Liver (tissue), 9 donors: ENCODE measurements around the gene PWWP2B. TPM values are rescaled to one million over a fixed set of nuclear protein-coding genes. Genes with fewer than 3 reads are reported as not detected.

ENCODE experiments used
- DNase-seq: peaks from one replicate; pipeline ENCODE4 v3.0.0-alpha.2; 2017; ENCODE audit warnings: low spot score
- H3K27ac ChIP-seq, 2 donors: one replicate each; pipeline ENCODE4 v1.7.0; 2013; ENCODE audit warnings: inconsistent platforms in 2 of 2, low read length in 2 of 2, control low read depth in 1 of 2, low read depth in 1 of 2, mild to moderate bottlenecking in 1 of 2
- H3K27me3 ChIP-seq, 4 donors: one replicate each; pipeline versions ENCODE4 v1.6.1 to v1.7.0; 2013; ENCODE audit warnings: low read length in 3 of 4, inconsistent platforms in 1 of 4, mild to moderate bottlenecking in 1 of 4, moderate library complexity in 1 of 4; ENCODE audit not compliant: control insufficient read depth in 4 of 4, insufficient read depth in 4 of 4
- H3K36me3 ChIP-seq, 4 donors: one replicate each; pipeline versions ENCODE4 v1.6.1 to v1.7.0; 2013; ENCODE audit warnings: low read length in 3 of 4, mild to moderate bottlenecking in 3 of 4, low read depth in 1 of 4, moderate library complexity in 1 of 4; ENCODE audit not compliant: control insufficient read depth in 4 of 4, insufficient read depth in 3 of 4
- H3K4me1 ChIP-seq, 4 donors: one replicate each; pipeline versions ENCODE4 v1.6.1 to v1.7.0; 2013; ENCODE audit warnings: low read length in 3 of 4, mild to moderate bottlenecking in 3 of 4, moderate library complexity in 1 of 4; ENCODE audit not compliant: control insufficient read depth in 4 of 4, insufficient read depth in 4 of 4
- H3K4me3 ChIP-seq, 3 donors: one replicate each; pipeline versions ENCODE4 v1.6.1 to v1.7.0; 2013; ENCODE audit warnings: low read length in 3 of 3, control low read depth in 1 of 3, low read depth in 1 of 3, mild to moderate bottlenecking in 1 of 3
- H3K9ac ChIP-seq, 2 donors: one replicate each; pipeline ENCODE4 v1.7.0; 2013; ENCODE audit warnings: low read length in 2 of 2, mild to moderate bottlenecking in 2 of 2, moderate library complexity in 2 of 2, control low read depth in 1 of 2, low read depth in 1 of 2
- H3K9me3 ChIP-seq, 4 donors: one replicate each; pipeline versions ENCODE4 v1.6.1 to v1.7.0; 2013; ENCODE audit warnings: low read length in 3 of 4; ENCODE audit not compliant: control insufficient read depth in 4 of 4
- EGR1 ChIP-seq, 2 donors: IDR thresholded peaks; 2 replicates each; pipeline ENCODE4 v1.6.1; 2016 to 2018; ENCODE audit warnings: antibody characterized with exemption in 2 of 2, low read depth in 2 of 2
- FOXA1 ChIP-seq: IDR thresholded peaks from 2 replicates; pipeline ENCODE4 v1.6.1; 2016; ENCODE audit warnings: antibody characterized with exemption
- FOXA2 ChIP-seq: IDR thresholded peaks from 2 replicates; pipeline ENCODE4 v1.6.1; 2016; ENCODE audit warnings: antibody characterized with exemption
- GABPA ChIP-seq, 2 donors: IDR thresholded peaks in 1 of 2; conservative IDR thresholded peaks in 1 of 2; 2 replicates each; pipeline ENCODE4 v1.6.1; 2016; ENCODE audit warnings: antibody characterized with exemption in 2 of 2, mild to moderate bottlenecking in 1 of 2, moderate library complexity in 1 of 2
- HNF4A ChIP-seq, 2 donors: conservative IDR thresholded peaks; 2 replicates each; pipeline ENCODE4 v1.6.1; 2016; ENCODE audit warnings: antibody characterized with exemption in 2 of 2, mild to moderate bottlenecking in 2 of 2
- HNF4G ChIP-seq: IDR thresholded peaks from 2 replicates; pipeline ENCODE4 v1.6.1; 2016; ENCODE audit warnings: antibody characterized with exemption
- NR2F2 ChIP-seq: IDR thresholded peaks from 2 replicates; pipeline ENCODE4 v1.6.1; 2016; ENCODE audit warnings: antibody characterized with exemption
- RAD21 ChIP-seq, 2 donors: IDR thresholded peaks; 2 replicates each; pipeline ENCODE4 v1.6.1; 2016; ENCODE audit warnings: antibody characterized with exemption in 2 of 2, mild to moderate bottlenecking in 2 of 2
- RXRA ChIP-seq, 2 donors: IDR thresholded peaks; 2 replicates each; pipeline ENCODE4 v1.6.1; 2017 to 2018; ENCODE audit warnings: antibody characterized with exemption in 2 of 2, mild to moderate bottlenecking in 1 of 2
- SP1 ChIP-seq: IDR thresholded peaks from 2 replicates; pipeline ENCODE4 v1.6.1; 2018; ENCODE audit warnings: antibody characterized with exemption, mild to moderate bottlenecking
- TAF1 ChIP-seq: conservative IDR thresholded peaks from 2 replicates; pipeline ENCODE4 v1.6.1; 2016; ENCODE audit warnings: antibody characterized with exemption, mild to moderate bottlenecking
- YY1 ChIP-seq: IDR thresholded peaks from 2 replicates; pipeline ENCODE4 v1.6.1; 2016; ENCODE audit warnings: antibody characterized with exemption, mild to moderate bottlenecking
- WGBS: extraction: QIAGEN DNeasy Blood & Tissue Kit; methylation state at CpG from one replicate; pipeline ENCODE4 v1.1.7; 2013; 5-methylcytosine and 5-hydroxymethylcytosine counted together
- polyA plus RNA-seq, 2 donors: library from polyadenylated mRNA; stranded (reverse) in 1 of 2; unstranded in 1 of 2; fragments of 200-250 nt in 1 of 2; fragments of >200 nt in 1 of 2; fragmentation: Nextera tagmentation in 1 of 2; extraction: Ambion mirVana in 1 of 2; gene quantifications; one replicate each; pipeline versions ENCODE4 v1.2.1 to v1.2.3, GENCODE V29; 2013 to 2015
- total RNA-seq, 2 donors: library from RNA; depleted of rRNA; stranded (reverse); fragments of >200 nt; gene quantifications; one replicate each; pipeline ENCODE4 v1.2.3, GENCODE V29; 2014
- TF ChIP-seq, protein P1 (sequence below): IDR thresholded peaks from 2 replicates; pipeline ENCODE4 v1.6.1; 2016; ENCODE audit warnings: antibody characterized with exemption
- TF ChIP-seq, protein P2 (sequence below): IDR thresholded peaks from 2 replicates; pipeline ENCODE4 v1.6.1; 2016; ENCODE audit warnings: antibody characterized with exemption, mild to moderate bottlenecking
- TF ChIP-seq, protein P3 (sequence below): IDR thresholded peaks from 2 replicates; pipeline ENCODE4 v1.6.1; 2016; ENCODE audit warnings: antibody characterized with exemption
- donor health status: healthy.
- donor health status: healthy.
- donor health status: healthy.
- donor health status: healthy.
- donor health status: healthy.

The PWWP2B gene
- total and polyA plus RNA-seq, 4 donors = 0.75 to 4.2 (median 3.6) TPM

DNA sequence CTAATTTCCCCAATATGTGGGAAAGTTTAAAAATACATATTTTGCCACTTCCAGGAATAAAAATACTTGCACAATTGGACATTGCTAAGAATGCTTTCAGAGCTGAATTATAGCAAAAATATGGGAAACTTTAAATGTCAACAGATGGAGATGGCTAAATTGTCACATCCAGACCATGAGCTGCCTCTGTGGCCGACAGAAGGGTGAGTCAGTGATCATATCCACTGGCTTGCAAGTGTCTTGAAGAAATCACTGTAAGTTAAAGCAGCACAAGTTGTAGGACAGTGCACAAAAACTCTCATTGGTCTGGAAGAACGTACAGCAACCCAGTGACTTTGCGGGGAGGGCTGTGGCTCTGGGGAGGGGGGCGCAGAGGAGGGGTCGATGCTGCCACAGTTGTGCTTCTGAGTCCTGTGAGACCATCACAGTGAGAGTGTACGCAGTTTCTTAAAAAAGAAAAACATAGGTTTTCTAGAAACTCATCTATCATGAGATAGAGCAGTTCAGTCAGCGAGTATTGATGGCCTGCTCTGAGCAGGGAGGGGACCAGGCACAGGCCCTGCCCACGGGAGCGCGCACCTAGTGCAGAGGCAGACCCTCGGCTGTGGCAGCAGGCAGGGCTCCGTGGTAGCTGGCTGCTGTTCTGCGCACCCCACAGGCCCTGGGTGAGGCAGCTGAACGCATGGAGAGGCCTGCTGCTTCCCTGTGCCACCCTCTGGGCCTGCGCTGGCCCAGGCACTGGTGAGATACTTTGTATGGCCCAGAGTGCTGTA is 39.5 kb upstream of the PWWP2B start:
- H3K36me3 ChIP-seq = peaks cover 0 to 3% (median 0%) of the 10 kb centered on the region in 4 donors
- WGBS = 96% methylated on average over 15 of the region's 15 CpGs
- no peak for DNase-seq

DNA sequence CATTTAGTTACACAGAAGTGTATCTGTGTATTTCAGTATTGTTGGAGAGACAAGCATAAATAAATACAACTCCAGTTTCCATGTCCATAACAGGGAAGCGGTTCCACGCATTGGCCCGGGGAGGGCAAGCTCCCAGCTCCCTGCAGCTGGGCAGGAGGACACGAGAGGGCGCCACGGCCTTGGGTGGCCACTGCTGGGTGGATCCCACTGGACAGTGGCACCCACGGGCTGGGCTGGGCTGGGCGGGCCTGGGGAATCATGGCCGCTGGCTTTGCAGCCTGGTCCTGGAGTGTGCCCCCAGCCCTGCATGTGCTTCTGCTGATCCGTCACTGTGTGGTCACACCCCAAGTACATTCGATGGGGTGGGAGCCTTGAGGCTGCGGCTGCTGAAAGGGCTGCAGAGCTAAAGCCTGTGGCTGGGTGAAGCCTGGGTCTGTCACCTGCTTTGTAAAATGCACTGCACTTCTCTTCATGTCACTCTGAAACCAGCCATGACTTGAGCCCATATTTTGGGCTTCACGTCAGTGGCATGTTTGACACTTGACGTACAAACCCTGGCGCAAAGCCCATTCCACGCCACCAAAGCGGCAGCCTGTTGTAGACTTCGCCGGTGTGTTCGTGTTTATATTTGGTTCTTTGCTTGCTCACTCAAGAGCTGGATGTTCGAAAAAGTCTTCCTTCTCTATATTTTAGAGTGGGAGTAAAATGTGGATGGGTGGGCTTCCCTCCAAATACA is 37.5 kb upstream of the PWWP2B start:
- Histone ChIP-seq H3K4me1 (no peaks in the 10 kb centered on the region), H3K9me3 (no peaks in the 10 kb centered on the region), H3K27ac (no peak overlapping the region), H3K9ac (no peak overlapping the region), H3K27me3 (no peaks in the 10 kb centered on the region), H3K36me3 (peaks cover 0 to 4% (median under 1%) of the 10 kb centered on the region in 4 donors), H3K4me3 (no peak overlapping the region)
- 88% methylated on average over 21 of the region's 21 CpGs for WGBS
- TF ChIP-seq FOXA1 = no peak
- TF ChIP-seq RAD21 (IDR thresholded peaks at IDR 0.05) = no peak
- TF ChIP-seq TAF1 = no peak
- TF ChIP-seq HNF4G = no peak
- TF ChIP-seq, protein P1, sequence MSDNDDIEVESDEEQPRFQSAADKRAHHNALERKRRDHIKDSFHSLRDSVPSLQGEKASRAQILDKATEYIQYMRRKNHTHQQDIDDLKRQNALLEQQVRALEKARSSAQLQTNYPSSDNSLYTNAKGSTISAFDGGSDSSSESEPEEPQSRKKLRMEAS = no peak
- TF ChIP-seq EGR1 (IDR thresholded peaks at IDR 0.05; ENCODE audit: low read depth in 2 of 2) = no peak
- TF ChIP-seq HNF4A (conservative IDR thresholded peaks at IDR 0.05) = no peak
- TF ChIP-seq, protein P2, sequence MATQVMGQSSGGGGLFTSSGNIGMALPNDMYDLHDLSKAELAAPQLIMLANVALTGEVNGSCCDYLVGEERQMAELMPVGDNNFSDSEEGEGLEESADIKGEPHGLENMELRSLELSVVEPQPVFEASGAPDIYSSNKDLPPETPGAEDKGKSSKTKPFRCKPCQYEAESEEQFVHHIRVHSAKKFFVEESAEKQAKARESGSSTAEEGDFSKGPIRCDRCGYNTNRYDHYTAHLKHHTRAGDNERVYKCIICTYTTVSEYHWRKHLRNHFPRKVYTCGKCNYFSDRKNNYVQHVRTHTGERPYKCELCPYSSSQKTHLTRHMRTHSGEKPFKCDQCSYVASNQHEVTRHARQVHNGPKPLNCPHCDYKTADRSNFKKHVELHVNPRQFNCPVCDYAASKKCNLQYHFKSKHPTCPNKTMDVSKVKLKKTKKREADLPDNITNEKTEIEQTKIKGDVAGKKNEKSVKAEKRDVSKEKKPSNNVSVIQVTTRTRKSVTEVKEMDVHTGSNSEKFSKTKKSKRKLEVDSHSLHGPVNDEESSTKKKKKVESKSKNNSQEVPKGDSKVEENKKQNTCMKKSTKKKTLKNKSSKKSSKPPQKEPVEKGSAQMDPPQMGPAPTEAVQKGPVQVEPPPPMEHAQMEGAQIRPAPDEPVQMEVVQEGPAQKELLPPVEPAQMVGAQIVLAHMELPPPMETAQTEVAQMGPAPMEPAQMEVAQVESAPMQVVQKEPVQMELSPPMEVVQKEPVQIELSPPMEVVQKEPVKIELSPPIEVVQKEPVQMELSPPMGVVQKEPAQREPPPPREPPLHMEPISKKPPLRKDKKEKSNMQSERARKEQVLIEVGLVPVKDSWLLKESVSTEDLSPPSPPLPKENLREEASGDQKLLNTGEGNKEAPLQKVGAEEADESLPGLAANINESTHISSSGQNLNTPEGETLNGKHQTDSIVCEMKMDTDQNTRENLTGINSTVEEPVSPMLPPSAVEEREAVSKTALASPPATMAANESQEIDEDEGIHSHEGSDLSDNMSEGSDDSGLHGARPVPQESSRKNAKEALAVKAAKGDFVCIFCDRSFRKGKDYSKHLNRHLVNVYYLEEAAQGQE = no peak
- no peak for DNase-seq

More for the DNA sequence above, 39.5 kb upstream of the PWWP2B start:
- Histone ChIP-seq H3K27me3 (no peaks in the 10 kb centered on the region), H3K27ac (no peak overlapping the region), H3K4me1 (no peaks in the 10 kb centered on the region), H3K9me3 (no peaks in the 10 kb centered on the region), H3K9ac (no peak overlapping the region), H3K4me3 (no peak overlapping the region)
- TF ChIP-seq SP1 (no peak), FOXA2 (no peak), NR2F2 (no peak), EGR1 (IDR thresholded peaks at IDR 0.05; ENCODE audit: low read depth in 2 of 2) (no peak), RAD21 (IDR thresholded peaks at IDR 0.05) (no peak), YY1 (no peak), RXRA (IDR thresholded peaks at IDR 0.05) (no peak), HNF4A (conservative IDR thresholded peaks at IDR 0.05) (no peak), HNF4G (no peak), GABPA (IDR thresholded peaks at IDR 0.05 in 1 of 2, conservative IDR thresholded peaks at IDR 0.05 in 1 of 2) (no peak)
- TF ChIP-seq, protein P3, sequence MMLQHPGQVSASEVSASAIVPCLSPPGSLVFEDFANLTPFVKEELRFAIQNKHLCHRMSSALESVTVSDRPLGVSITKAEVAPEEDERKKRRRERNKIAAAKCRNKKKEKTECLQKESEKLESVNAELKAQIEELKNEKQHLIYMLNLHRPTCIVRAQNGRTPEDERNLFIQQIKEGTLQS = no peak
- TF ChIP-seq, protein P2 = no peak
